ENCODE measurements around the gene IFI27.

GRCh38 chr14:94097091-94097490 is 13.4 kb upstream of the IFI27 start:
- no peak for TF ChIP-seq CTCF (IDR thresholded peaks at IDR 0.05)
- TF ChIP-seq EZH2 (IDR thresholded peaks at IDR 0.05; ENCODE audit: borderline replicate concordance, insufficient read depth, low read depth, low read length, poor library complexity, severe bottlenecking) = no peak

Data from B cell (primary cell).